Gastroesophageal sphincter (tissue), 4 donors: ENCODE results near the gene AKAP12. TPM values are rescaled to one million over a fixed set of nuclear protein-coding genes. Genes with fewer than 3 reads are reported as not detected.

Experiments used
- ATAC-seq: fragments of 150-250 bp; one replicate; pipeline ENCODE4 v1.9.1; 2016; ENCODE audit warnings: mild to moderate bottlenecking, moderate library complexity
- H3K27ac ChIP-seq, 4 donors: fragments of 200-600 bp; sonication (generic) in 3 of 4; 1 replicate in 3 of 4; 2 replicates in 1 of 4; pipeline ENCODE4 v1.5.1; 2016 to 2019
- H3K27me3 ChIP-seq: fragments of 200-600 bp; sonication (generic); one replicate; pipeline ENCODE4 v1.5.1; 2019
- H3K36me3 ChIP-seq, 2 donors: fragments of 200-600 bp; sonication (generic); one replicate each; pipeline ENCODE4 v1.5.1; 2019; ENCODE audit warnings: control low read depth in 1 of 2
- H3K4me1 ChIP-seq, 3 donors: fragments of 200-600 bp; sonication (generic); 1 replicate in 2 of 3; 2 replicates in 1 of 3; pipeline ENCODE4 v1.5.1; 2016 to 2019; ENCODE audit warnings: control low read depth in 2 of 3
- H3K4me3 ChIP-seq, 2 donors: fragments of 200-600 bp; sonication (generic); one replicate each; pipeline ENCODE4 v1.5.1; 2019; ENCODE audit warnings: mild to moderate bottlenecking in 1 of 2, moderate library complexity in 1 of 2
- H3K9me3 ChIP-seq, 3 donors: fragments of 200-600 bp; sonication (generic); one replicate each; pipeline ENCODE4 v1.5.1; 2017 to 2019; ENCODE audit warnings: control low read depth in 2 of 3
- EP300 ChIP-seq: sonication (generic); formaldehyde crosslinking; IDR thresholded peaks from one replicate; pipeline ENCODE4 v1.6.1; 2017; ENCODE audit warnings: antibody characterized with exemption, mild to moderate bottlenecking
- POLR2A ChIP-seq, 2 donors: fragments of 450-650 bp; IDR thresholded peaks; one replicate each; pipeline ENCODE4 v1.6.1; 2017; ENCODE audit warnings: antibody characterized with exemption in 2 of 2, mild to moderate bottlenecking in 2 of 2, moderate library complexity in 1 of 2
- POLR2AphosphoS5 ChIP-seq: sonication (generic); formaldehyde crosslinking; IDR thresholded peaks from one replicate; pipeline ENCODE4 v1.6.1; 2017; ENCODE audit warnings: antibody characterized with exemption
- WGBS, 2 donors: methylation state at CpG; one replicate each; pipeline ENCODE4 v1.1.5; 2018; ENCODE audit warnings: low coverage in 1 of 2; 5-methylcytosine and 5-hydroxymethylcytosine counted together
- total RNA-seq, 4 donors: library from RNA; depleted of rRNA; stranded (reverse); fragments of >200 nt; gene quantifications; one replicate each; pipeline ENCODE4 v1.1.0, GENCODE V29; 2016
- TF ChIP-seq, protein P1 (sequence below), 4 experiments: fragments of 200-600 bp in 2 of 4; fragments of 450-650 bp in 2 of 4; sonication (generic) in 1 of 4; IDR thresholded peaks; one replicate each; pipeline ENCODE4 v1.5.1; 2017 to 2019; ENCODE audit warnings: antibody characterized with exemption in 4 of 4, mild to moderate bottlenecking in 2 of 4, moderate library complexity in 2 of 4

AKAP12 gene
- total RNA-seq, 4 donors from 2014 or later, result 150 to 245 (median 185) TPM

DNA sequence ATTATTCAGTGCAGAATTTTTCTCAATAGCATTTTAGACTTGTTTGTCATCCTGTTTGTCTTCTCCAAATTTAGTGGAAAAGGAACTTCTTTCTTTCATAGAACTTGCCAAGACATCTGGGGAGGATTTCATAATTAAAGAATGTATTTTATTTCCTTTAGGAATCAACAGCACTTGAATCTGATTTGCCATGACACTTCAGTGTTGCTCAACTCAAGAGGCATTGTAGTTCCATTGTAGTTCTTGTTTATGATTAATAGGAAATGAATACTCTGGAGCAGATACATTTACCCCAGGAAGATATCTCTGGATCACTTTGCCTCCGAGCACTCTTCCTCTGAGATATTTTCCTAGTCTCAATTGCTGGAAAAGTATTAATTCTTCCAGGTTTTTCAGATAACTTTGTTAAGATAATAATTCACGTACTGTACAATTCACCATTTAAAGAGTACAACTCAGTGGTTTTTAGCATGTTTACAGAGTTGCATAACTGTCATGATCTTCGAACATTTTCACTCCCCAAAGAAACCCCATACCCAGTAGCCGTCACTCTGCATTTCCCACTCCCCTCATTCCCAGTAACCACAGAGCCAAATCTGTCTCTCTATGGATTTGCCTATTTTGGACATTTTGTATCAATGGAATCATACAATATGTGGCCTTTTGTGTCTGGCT lies 29.7 kb downstream of the AKAP12 start:
- ATAC-seq, result peak; percentile 64
- Histone ChIP-seq H3K9me3 (no peaks in the 10 kb centered on the region), H3K27ac (peak overlapping the region in 3 of 4 donors; percentile 44 to 68 (median 49)), H3K36me3 (no peaks in the 10 kb centered on the region), H3K27me3 (no peaks in the 10 kb centered on the region), H3K4me1 (peaks cover 3 to 49% (median 4%) of the 10 kb centered on the region in 3 donors), H3K4me3 (no peak overlapping the region)
- no peak for TF ChIP-seq EP300
- no peak for TF ChIP-seq POLR2A (IDR thresholded peaks at IDR 0.05)
- TF ChIP-seq POLR2AphosphoS5, result peak; percentile 9
- WGBS, 2 donors, result 55% methylated on average over 4 of the region's 4 CpGs

DNA sequence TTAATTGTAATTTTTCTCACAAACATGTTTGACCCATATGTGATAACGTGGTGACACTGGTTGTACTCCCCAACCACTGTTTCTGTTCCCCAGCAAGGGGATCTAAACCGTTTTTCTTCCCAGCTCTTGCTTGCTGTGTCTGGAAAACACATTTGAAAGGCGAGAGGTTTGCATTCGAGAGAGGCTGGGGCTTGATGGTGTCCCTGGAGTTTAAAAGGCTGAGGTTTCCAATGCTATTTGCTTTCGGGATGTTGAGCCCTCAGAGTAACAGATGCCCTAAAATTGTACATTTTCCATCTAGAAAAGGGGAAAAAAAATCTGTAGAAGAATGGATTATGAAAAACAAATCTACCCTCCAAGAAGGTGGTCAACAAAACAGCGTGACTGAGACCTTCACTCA lies 35.4 kb downstream of the AKAP12 start:
- ATAC-seq, result no peak
- Histone ChIP-seq H3K4me3 (no peak overlapping the region), H3K36me3 (no peaks in the 10 kb centered on the region), H3K27ac (no peak overlapping the region), H3K27me3 (no peaks in the 10 kb centered on the region), H3K9me3 (no peaks in the 10 kb centered on the region), H3K4me1 (peaks cover 4 to 74% (median 6%) of the 10 kb centered on the region in 3 donors)
- no peak for TF ChIP-seq POLR2AphosphoS5
- no peak for TF ChIP-seq EP300
- TF ChIP-seq, protein P1, sequence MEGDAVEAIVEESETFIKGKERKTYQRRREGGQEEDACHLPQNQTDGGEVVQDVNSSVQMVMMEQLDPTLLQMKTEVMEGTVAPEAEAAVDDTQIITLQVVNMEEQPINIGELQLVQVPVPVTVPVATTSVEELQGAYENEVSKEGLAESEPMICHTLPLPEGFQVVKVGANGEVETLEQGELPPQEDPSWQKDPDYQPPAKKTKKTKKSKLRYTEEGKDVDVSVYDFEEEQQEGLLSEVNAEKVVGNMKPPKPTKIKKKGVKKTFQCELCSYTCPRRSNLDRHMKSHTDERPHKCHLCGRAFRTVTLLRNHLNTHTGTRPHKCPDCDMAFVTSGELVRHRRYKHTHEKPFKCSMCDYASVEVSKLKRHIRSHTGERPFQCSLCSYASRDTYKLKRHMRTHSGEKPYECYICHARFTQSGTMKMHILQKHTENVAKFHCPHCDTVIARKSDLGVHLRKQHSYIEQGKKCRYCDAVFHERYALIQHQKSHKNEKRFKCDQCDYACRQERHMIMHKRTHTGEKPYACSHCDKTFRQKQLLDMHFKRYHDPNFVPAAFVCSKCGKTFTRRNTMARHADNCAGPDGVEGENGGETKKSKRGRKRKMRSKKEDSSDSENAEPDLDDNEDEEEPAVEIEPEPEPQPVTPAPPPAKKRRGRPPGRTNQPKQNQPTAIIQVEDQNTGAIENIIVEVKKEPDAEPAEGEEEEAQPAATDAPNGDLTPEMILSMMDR (IDR thresholded peaks at IDR 0.05), result no peak
- no peak for TF ChIP-seq POLR2A (IDR thresholded peaks at IDR 0.05)
- 96% methylated on average over 2 to 5 of the region's 6 CpGs for WGBS, 2 donors

DNA sequence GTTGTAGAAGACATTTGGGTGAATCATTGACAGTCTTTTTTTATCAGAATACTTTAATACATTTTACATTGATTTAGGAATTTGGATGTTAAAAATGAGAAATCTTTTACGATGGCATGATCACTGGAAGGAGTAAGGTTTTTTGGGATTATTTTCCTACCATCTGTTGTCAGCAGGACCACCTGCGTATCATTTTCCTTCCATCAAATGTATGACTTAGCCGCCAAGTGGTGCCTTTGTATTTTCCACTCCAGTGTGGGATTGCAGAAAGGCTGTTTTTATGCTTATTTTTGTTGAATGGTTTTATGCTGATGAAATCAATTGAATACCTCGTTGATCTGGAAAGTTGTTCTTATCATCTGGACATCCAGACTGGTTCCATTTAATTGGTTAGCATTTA lies 35.8 kb downstream of the AKAP12 start:
- peaks cover 0 to 74% (median 6%) of the 10 kb centered on the region in 3 donors for H3K4me1 ChIP-seq
- peak overlapping the region in 2 of 4 donors; percentile 58 to 73 for H3K27ac ChIP-seq
- no peaks in the 10 kb centered on the region for H3K27me3 ChIP-seq
- no peak for ATAC-seq
- TF ChIP-seq POLR2AphosphoS5 (no peak), EP300 (no peak)
- TF ChIP-seq, protein P1 (IDR thresholded peaks at IDR 0.05), result no peak
- no peak overlapping the region for H3K4me3 ChIP-seq
- WGBS, 2 donors, result 81 to 89% methylated on average over 4 of the region's 4 CpGs
- no peaks in the 10 kb centered on the region for H3K36me3 ChIP-seq
- H3K9me3 ChIP-seq, result no peaks in the 10 kb centered on the region

DNA sequence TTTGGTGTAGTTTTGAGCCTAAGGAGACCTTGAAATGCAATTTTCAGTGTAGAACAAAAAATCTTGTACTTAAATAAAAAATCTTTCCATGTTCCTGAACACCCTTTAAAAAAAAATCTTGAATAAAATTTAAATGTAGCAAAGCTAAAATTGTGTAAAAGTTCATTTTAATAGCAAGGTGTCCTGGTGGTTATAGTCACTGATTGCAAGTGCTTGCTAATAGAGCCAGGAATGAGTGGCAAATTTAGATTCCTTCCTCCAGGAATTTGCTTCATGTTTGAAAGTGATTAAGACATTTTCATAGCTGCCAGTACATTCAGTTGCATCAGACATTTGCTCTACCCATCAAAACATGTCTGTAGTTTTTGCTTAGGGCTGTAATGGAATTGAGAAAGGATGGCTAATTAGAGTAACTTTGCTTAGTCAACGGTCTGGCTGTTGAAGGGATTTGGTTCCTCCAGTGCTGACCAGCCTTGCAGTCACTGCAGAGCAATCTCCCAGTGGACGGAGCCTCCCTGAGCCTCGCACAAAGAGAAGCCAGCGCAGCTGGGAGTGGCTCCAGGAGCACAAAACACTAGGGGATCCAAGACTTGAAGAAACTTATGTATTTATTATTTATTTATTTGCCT lies 36.5 kb downstream of the AKAP12 start:
- H3K9me3 ChIP-seq, result no peaks in the 10 kb centered on the region
- ATAC-seq, result peak; percentile 94
- H3K27me3 ChIP-seq, result no peaks in the 10 kb centered on the region
- no peak for TF ChIP-seq POLR2A (IDR thresholded peaks at IDR 0.05)
- TF ChIP-seq, protein P1 (IDR thresholded peaks at IDR 0.05), result peak in 2 of 4 experiments; percentile 38 to 64
- peak; percentile 95 for TF ChIP-seq POLR2AphosphoS5
- TF ChIP-seq EP300, result no peak
- no peak overlapping the region for H3K4me3 ChIP-seq
- peaks cover 0 to 74% (median 6%) of the 10 kb centered on the region in 3 donors for H3K4me1 ChIP-seq
- peak overlapping the region in 3 of 4 donors; percentile 53 to 73 (median 58) for H3K27ac ChIP-seq
- 29 to 47% methylated on average over 4 of the region's 4 CpGs for WGBS, 2 donors
- H3K36me3 ChIP-seq, result no peaks in the 10 kb centered on the region

DNA sequence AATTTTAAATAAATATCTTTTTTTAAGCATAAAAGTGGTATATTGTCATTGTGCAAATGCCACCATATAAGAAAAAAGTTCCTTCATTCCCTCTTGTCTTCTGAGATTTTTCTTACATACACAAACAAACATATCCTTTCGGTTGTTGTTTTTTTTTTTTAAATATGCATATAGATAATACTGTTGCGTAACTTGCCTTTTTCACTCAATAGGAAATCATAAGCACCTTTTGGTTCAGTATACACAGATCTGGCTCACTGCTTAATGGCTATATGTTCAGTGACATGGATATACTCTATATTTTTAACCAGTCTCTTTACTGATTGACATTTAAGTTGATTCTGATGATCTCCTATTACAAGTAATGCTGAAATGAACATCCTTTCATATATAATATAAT lies 40.1 kb downstream of the AKAP12 start:
- no peaks in the 10 kb centered on the region for H3K27me3 ChIP-seq
- no peaks in the 10 kb centered on the region for H3K9me3 ChIP-seq
- no peak for TF ChIP-seq POLR2A (IDR thresholded peaks at IDR 0.05)
- no peak for TF ChIP-seq POLR2AphosphoS5
- TF ChIP-seq, protein P1 (IDR thresholded peaks at IDR 0.05), result no peak
- TF ChIP-seq EP300, result no peak
- no peaks in the 10 kb centered on the region for H3K36me3 ChIP-seq
- H3K4me3 ChIP-seq, result no peak overlapping the region
- H3K27ac ChIP-seq, result peak overlapping the region in 2 of 4 donors; percentile 21 to 48
- WGBS, 2 donors, result 83 to 97% methylated on average over 2 of the region's 2 CpGs
- H3K4me1 ChIP-seq, result peaks cover 0 to 73% (median 6%) of the 10 kb centered on the region in 3 donors
- no peak for ATAC-seq
